GM21390 (cell line): Measurements from ENCODE around the gene GP1BB.
A peak's percentile ranks its signal among the peaks of the same experiment; 100 is the strongest.

ENCODE experiments used
- ATAC-seq: cut with Tn5 transposase; IDR thresholded peaks from one replicate; pipeline ENCODE4 v1.9.1; 2021; ENCODE audit not compliant: unreplicated experiment

GP1BB gene

DNA sequence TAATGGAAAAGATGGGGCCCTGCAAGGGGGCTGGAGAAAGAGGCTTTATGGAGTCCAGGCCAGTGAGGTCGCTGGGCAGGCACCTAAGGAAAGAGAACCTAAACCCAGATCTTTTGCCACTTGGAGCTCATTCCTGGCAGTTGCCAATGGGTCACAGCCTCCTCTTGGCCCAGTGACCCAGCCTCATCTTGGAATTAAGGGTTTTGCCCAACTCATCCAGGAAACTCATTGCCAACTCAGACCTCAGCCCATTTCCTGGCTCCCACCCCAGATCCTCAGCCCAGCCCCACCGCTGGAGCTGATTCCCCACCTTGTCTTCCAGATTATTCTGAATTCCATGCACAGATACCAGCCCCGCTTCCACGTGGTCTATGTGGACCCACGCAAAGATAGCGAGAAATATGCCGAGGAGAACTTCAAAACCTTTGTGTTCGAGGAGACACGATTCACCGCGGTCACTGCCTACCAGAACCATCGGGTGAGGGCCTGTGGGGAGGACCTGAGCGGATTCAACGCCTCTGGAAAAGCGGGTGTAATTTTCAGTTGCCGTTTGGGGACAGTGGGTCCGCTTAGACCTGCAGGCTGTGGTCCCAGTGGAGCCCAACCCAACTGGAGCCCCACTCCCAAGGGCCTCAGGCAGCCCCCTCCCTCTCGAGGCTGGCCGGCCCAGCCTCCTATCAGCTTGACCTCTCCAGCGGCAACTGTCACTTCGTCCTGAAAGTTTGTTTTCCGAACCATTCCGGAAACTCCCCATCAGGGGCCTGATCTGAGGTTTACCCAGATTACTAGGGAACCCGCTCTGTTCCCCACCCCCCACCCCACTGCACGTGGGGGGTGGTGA is 41.5 kb downstream of the GP1BB start:
- ATAC-seq: no peak

DNA sequence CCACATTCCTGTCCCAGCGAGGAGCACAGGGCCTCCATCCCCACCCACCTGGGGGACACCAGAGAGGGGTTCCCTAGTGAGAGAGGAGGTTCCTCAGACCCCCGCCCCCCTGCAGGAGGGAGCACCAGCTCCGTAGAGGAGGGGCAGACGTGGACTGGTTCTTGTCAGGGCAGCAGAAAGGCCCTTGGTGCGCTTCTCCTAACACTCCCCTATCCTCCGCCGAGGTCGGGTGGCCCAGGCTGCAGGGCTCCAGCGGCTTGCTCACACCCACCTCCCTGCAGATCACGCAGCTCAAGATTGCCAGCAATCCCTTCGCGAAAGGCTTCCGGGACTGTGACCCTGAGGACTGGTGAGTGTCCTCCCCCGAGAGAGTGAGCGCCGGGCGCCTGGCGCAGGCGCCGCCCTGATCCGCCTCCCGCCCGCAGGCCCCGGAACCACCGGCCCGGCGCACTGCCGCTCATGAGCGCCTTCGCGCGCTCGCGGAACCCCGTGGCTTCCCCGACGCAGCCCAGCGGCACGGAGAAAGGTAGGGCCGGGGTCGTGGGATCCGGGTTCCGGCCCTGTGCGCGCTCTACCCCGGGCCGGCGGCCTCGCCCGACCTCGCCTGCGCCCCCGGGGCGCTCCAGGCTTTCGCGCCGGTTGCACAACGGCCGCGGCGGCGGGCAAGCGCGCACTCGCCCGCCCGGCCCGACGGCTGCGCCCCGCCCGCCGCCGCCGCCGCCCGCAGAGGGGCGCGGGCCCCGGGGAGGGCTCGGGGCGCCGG is 42.3 kb downstream of the GP1BB start:
- ATAC-seq: no peak

DNA sequence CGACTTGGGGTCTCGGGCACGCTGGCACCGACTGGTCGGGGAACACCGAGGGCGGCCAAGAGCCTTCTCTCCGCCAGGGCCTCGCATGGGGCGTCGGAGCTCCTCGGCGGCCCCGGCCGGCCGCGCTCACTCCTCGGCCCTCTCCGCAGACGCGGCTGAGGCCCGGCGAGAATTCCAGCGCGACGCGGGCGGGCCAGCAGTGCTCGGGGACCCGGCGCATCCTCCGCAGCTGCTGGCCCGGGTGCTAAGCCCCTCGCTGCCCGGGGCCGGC is 42.8 kb downstream of the GP1BB start:
- no peak for ATAC-seq

DNA sequence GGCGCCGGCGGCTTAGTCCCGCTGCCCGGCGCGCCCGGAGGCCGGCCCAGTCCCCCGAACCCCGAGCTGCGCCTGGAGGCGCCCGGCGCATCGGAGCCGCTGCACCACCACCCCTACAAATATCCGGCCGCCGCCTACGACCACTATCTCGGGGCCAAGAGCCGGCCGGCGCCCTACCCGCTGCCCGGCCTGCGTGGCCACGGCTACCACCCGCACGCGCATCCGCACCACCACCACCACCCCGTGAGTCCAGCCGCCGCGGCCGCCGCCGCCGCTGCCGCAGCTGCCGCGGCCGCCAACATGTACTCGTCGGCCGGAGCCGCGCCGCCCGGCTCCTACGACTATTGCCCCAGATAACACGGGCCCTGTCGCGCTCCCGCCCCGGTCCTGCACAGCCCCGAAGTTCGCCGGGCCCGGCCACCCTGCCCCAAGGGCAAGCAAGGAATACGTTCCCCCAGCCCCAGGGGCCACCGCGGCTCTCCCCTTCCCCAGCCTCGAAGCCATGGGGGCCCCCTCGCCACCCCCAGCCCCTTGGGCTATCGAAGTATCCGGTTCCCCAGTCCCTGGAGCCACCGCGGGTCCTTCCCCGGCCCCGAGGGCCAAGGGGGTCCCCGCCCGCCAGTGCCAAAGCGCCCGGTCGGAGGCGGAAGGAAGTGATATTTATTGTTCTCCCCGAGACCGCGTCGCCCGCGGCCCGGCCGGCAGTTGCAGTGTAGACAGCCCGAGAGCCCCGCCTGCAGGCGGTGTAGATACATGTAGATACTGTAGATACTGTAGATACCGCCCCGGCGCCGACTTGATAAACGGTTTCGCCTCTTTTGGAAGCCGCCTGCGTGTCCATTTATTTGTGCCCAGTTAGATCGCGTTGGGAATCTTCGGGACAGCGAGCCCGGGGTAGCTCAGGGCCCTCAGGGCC is 43.4 kb downstream of the GP1BB start:
- no peak for ATAC-seq

DNA sequence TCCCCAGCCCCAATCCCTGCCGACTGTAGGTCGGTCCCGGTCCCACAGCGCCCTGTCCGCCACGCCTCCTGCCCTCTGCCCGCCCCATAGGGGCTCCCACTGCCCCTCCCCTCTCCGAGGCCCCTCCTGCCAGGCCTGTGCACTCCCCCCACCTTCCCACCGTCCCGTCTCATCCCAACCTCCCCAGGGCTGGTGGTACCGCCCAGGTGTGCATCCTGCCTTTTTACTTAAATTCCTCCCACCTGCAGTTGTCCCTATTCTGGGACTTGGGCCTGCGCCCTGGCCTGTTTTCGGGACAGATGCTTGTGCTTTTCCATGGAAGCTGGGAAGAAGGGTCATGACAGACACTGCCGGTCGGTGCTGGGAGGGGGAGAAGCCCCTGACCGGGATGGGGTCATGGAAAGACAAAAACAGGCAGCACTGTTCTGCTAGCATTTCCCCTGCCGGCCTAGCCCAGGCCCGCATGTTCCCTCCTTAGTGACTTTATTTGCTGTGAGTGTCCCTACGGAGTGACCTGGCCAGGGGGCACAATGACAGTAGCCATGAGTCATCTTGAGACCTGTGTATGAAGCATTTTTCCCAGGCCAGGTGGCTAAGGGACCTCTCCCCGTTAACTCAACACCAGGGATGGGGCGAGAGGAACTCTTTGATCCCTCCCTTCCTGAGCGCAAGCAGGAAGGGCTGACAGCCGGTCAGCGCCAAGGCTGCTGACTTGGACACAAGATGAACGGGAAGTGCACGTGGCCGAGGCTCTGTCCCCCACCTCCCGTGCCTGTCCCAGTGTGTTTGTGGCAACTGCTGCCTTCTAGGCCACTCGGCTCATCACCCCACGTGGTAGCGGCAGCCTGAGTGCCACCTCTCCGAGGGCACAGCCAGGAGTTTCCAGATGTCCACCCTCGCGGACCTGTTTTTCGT is 44.3 kb downstream of the GP1BB start:
- no peak for ATAC-seq

DNA sequence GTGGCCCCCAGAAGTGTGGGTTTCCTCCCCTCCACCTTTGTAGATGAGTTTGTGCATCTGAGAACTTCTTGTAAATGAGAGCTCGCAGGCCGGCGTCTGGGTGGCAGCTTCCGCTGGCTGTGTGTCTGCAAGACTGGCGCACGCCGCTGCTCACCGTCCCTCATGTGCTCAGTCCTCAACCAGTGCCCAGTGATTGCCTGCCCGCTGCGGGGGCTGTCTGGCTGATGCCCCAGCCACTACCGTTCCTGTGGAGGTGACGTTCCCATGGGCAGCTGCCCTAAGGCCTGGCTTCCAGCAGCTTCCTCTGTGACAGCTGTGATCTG is 46.0 kb downstream of the GP1BB start:
- no peak for ATAC-seq

DNA sequence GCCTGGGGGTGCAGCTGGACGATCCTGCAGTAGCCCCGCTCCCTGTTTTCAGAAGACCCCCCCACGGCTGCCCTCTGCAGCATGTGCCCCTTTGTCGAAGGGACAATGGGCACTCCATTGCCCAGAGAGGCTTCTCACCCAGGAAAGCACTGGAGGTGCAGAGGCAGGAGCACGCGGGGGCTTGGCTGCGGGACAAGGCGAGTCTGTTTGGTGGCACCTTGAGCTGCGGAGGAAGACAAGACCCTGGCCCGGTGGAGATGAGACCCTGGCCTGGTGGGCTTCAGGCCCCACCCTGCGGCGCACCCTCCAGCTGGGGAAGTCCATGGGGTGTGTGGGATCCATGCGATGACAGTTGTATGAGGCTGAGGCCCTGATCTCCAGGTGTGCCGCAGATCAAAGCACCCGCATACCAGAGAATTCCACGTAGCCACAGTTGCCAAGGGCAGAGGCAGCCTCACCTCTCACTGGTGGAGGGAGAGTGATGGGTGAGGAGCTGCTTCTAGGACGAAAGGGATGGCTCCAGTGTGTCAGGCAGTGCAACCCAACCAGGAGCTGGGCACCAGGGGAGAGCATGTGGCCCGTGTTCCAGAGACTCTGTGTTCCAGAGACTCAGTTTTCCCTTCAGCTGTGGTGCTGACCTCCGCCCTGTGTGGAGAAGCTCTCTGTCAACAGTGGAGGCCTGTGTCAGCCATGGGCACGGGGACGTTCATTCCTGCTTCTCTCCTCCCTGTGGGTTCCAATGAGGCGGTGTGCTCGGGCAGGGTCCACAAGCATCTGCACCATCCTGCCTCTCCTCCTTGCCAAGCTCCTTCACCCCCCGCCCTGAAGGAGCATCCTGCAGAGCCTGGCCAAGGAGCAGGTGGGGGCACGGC is 47.2 kb downstream of the GP1BB start:
- no peak for ATAC-seq

DNA sequence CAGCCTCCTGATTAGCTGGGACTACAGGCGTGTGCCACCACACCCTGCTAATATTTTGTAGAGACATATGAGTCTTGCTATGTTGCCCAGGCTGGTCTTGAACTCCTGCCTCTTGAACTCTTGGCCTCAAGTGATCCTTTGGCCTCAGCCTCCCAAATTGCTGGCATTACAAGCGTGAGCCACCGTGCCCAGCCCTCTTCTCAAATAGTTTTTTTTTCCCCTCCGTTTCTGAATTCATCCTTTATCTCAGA is 49.0 kb downstream of the GP1BB start:
- ATAC-seq: no peak

DNA sequence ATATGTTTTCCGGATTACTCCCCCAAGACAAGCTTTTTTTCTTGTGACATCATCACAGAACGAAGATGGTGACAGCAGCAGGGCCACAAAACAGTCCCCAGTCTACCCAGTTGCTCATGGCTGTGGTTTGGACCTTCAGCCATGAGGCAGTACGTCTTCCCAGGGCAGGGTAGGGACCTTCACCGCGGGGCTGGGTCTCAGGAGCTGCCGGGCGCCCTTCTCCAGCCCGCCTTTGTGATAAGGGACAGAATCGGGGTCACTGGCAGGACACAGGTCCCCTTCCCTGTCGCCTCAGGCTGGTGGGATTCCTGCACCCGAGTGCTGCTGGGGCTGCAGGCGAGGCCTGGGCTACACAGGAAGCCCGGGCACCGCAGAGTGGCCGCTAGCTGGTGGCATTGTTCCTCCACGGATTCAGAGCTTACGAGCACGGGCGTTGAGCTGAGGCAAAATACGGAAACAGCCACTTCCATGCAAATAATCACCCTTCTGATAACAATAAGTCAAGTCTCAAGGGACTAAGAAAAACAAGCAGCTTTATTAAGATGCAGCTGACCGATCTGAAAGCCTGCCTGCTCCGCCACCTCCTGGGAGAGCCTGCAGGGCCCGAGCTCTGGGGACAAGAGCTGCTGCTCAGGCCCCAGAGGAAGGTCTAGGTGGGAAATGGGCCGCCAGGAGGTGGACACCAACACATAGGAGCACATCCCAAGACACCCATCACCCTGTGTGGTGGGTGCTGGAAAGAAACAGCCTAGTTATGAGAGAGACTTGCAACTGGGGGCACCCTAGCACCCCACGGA is 49.5 kb downstream of the GP1BB start:
- ATAC-seq: peak; percentile 58

DNA sequence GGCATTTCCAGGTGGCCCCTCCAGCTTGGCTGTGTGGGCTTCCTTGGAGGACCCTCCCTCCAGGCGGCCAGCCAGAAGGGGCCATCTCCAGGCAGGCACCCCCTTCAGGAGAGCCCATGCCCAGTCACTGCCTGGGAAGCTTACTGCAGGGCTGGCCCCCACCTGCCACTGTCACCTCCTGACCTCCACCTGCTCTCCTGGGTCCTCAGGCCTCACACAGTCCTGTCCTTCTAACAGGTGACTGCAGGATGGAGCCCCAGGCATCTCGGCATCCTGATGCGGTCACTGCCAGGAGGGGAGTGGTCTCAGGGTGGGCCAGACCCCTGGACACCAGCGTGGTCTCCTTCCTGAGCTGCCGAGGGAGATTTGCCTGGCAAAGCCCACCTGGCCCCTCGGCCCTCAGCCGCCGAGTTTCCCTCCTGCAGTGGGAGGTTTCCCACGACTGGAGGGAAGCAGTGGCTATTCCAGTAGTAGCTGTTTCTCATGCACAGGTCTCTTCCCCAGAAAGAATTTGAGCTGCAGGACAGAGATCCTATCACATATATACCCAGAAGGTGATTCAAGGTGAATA is 50.2 kb downstream of the GP1BB start:
- no peak for ATAC-seq
